ENCODE measurements around the gene C1orf87. TPM values are rescaled to one million over a fixed set of nuclear protein-coding genes. Genes with fewer than 3 reads are reported as not detected.

Gene C1orf87
- total and polyA plus RNA-seq, 7 experiments from 2014 or later, result not detected

- Mint-ChIP-seq H3K4me1 (no peaks in the 10 kb centered on the region), H3K27me3 (peaks cover 6 to 14% (median 6%) of the 10 kb centered on the region in 5 donors), H3K27ac (no peak overlapping the region), H3K4me3 (no peak overlapping the region), H3K36me3 (no peaks in the 10 kb centered on the region), H3K9me3 (no peaks in the 10 kb centered on the region)
- Histone ChIP-seq H3K36me3 (ENCODE audit: control insufficient read depth in 2 of 3, insufficient read depth in 3 of 3, low read length in 3 of 3) (no peaks in the 10 kb centered on the region), H3K4me1 (ENCODE audit: control insufficient read depth in 2 of 2, insufficient read depth in 2 of 2, low read length in 2 of 2) (no peaks in the 10 kb centered on the region), H3K27me3 (ENCODE audit: control insufficient read depth in 2 of 2, insufficient read depth in 2 of 2, low read length in 2 of 2) (no peaks in the 10 kb centered on the region), H3K27ac (ENCODE audit: low read depth, low read length) (no peak overlapping the region), H3K9me3 (ENCODE audit: control insufficient read depth in 2 of 3, low read length in 3 of 3) (no peaks in the 10 kb centered on the region), H3K4me3 (ENCODE audit: low read length) (no peak overlapping the region)
- DNase-seq (no peak), ATAC-seq (no peak)
- POLR2A ChIA-PET, result no interaction called here
- intact Hi-C loops (cut with micrococcal nuclease), result loop anchor here (5.0 to 10.0 kb wide), 3 partner anchors 241 to 1201 kb away; no protein-coding TSS in a partner anchor
- CTCF ChIA-PET, result interaction anchor here (1.2 to 2.4 kb wide), 2 partner anchors 64 to 66 kb away, joined by 4 to 29 read pairs; no protein-coding TSS in a partner anchor
Measured at GRCh38 chr1:59945790-59946189, 127.8 kb downstream of the C1orf87 start.

Other genes starting within 250 kb of the C1orf87 start
- 1 to 10 TPM in 4 of 5 experiments, under 1 TPM in 1; 0.93 to 1.5 (median 1.1) TPM for gene CYP2J2, start 147.0 kb downstream of the C1orf87 start, total RNA-seq
- 1 to 10 TPM; 1.5 to 4.0 TPM for gene CYP2J2, start 147.0 kb downstream of the C1orf87 start, polyA plus RNA-seq